ENCODE results near the gene FER. TPM values are rescaled to one million over a fixed set of nuclear protein-coding genes. Genes with fewer than 3 reads are reported as not detected.

The FER gene
- total and polyA plus RNA-seq, 2 of the 8 experiments (the other 6 are each of a cell fraction or from before 2014, with no cell fraction given): 1.3 to 15.8 TPM

GRCh38 chr5:109218818-109219217, 471.1 kb downstream of the FER start (continued):
- no peak for TF ChIP-seq BACH1 (IDR thresholded peaks at IDR 0.05; ENCODE audit: low read length)
- no peak for TF ChIP-seq CBX8 (IDR thresholded peaks at IDR 0.05; ENCODE audit: borderline replicate concordance, low read depth, low read length)
- no peak for TF ChIP-seq SP4 (IDR thresholded peaks at IDR 0.05; ENCODE audit: low read length)
- TF ChIP-seq KDM1A (IDR thresholded peaks at IDR 0.05; ENCODE audit: borderline replicate concordance, low read length): no peak
- TF ChIP-seq SRF (IDR thresholded peaks at IDR 0.05; ENCODE audit: low read depth, low read length): no peak
